SK-N-SH (cell line): ENCODE measurements around the gene PHKA2. TPM values are rescaled to one million over a fixed set of nuclear protein-coding genes. Genes with fewer than 3 reads are reported as not detected.
"Not testable (repeated sequence)": the region's sequence is repeated elsewhere in the genome, so short reads cannot be mapped to it uniquely, and the experiment has no call there.

ENCODE experiments used
- CTCF ChIA-PET: fragments of 300-600, 350-600 bp; formaldehyde crosslinking; extraction: SDS; loops from one replicate; lab custom pipeline; 2021; lab: Yijun Ruan, JAX
- POLR2A ChIA-PET: fragments of 350-600 bp; sonication (Branson Sonifier 250); formaldehyde crosslinking; extraction: SDS; loops from one replicate; lab custom pipeline; 2020; ENCODE audit warnings: antibody characterized with exemption, inconsistent platforms; lab: Yijun Ruan, JAX
- DNase-seq: peaks from one replicate; pipeline ENCODE4 v3.0.0; 2012
- H2AFZ ChIP-seq: fragments of 200-600 bp; sonication (generic); 2 replicates; pipeline ENCODE4 v1.8.1; 2016; ENCODE audit warnings: antibody characterized with exemption, mild to moderate bottlenecking, low read depth
- H3F3A ChIP-seq: fragments of 200-600 bp; sonication (generic); replicated peaks from 2 replicates; pipeline ENCODE3; 2016; ENCODE audit warnings: antibody characterized with exemption, mild to moderate bottlenecking; ENCODE audit not compliant: insufficient read depth
- H3K27ac ChIP-seq, 2 experiments: fragments of 200-500 bp in 1 of 2; fragments of 200-600 bp in 1 of 2; sonication (Bioruptor generic) in 1 of 2; sonication (generic), shearing (Covaris generic) in 1 of 2; 2 replicates each; pipeline versions ENCODE4 v1.5.1 to v1.6.1; 2014 to 2016; ENCODE audit warnings: low read depth in 2 of 2, inconsistent platforms in 1 of 2, low read length in 1 of 2, mild to moderate bottlenecking in 1 of 2, mixed read lengths in 1 of 2
- H3K27me3 ChIP-seq: fragments of 200-600 bp; sonication (generic), shearing (Covaris generic); 2 replicates; pipeline ENCODE4 v1.6.1; 2016; ENCODE audit warnings: mixed run types; ENCODE audit not compliant: insufficient read depth
- H3K36me3 ChIP-seq, 2 experiments: fragments of 200-500 bp in 1 of 2; fragments of 200-600 bp in 1 of 2; sonication (Bioruptor generic) in 1 of 2; sonication (generic) in 1 of 2; replicated peaks in 1 of 2; 2 replicates each; pipeline versions ENCODE3 to v1.5.1; 2014 to 2016; ENCODE audit warnings: low read length in 1 of 2, mild to moderate bottlenecking in 1 of 2; ENCODE audit not compliant: insufficient read depth in 2 of 2, control insufficient read depth in 1 of 2
- H3K4me1 ChIP-seq, 2 experiments: fragments of 200-500 bp in 1 of 2; fragments of 200-600 bp in 1 of 2; sonication (Bioruptor generic) in 1 of 2; sonication (generic), shearing (Covaris generic) in 1 of 2; 2 replicates each; pipeline versions ENCODE4 v1.5.1 to v1.6.1; 2014 to 2016; ENCODE audit warnings: low read depth in 1 of 2, low read length in 1 of 2, mixed run types in 1 of 2; ENCODE audit not compliant: insufficient read depth in 2 of 2, control insufficient read depth in 1 of 2
- H3K4me2 ChIP-seq: fragments of 200-600 bp; sonication (generic), shearing (Covaris generic); 2 replicates; pipeline ENCODE4 v1.6.1; 2017; ENCODE audit warnings: mixed run types
- H3K4me3 ChIP-seq, 2 experiments: fragments of 200-500 bp in 1 of 2; fragments of 200-600 bp in 1 of 2; sonication (Bioruptor generic) in 1 of 2; sonication (generic), shearing (Covaris generic) in 1 of 2; 2 replicates each; pipeline versions ENCODE4 v1.5.1 to v1.8.1; 2014 to 2016; ENCODE audit warnings: low read depth in 2 of 2, inconsistent platforms in 1 of 2, low read length in 1 of 2, mild to moderate bottlenecking in 1 of 2, mixed read lengths in 1 of 2, moderate library complexity in 1 of 2
- H3K79me2 ChIP-seq: fragments of 200-600 bp; sonication (generic); 2 replicates; pipeline ENCODE4 v1.8.1; 2017; ENCODE audit warnings: mild to moderate bottlenecking; ENCODE audit not compliant: insufficient read depth
- H3K9ac ChIP-seq: fragments of 200-600 bp; sonication (generic); 2 replicates; pipeline ENCODE4 v1.6.1; 2017; ENCODE audit warnings: mixed run types
- H3K9me2 ChIP-seq: fragments of 200-600 bp; sonication (generic); 2 replicates; pipeline ENCODE4 v1.6.1; 2017; ENCODE audit warnings: mixed run types
- H3K9me3 ChIP-seq: fragments of 200-600 bp; sonication (generic); 2 replicates; pipeline ENCODE4 v1.6.1; 2017; ENCODE audit warnings: mixed run types, mild to moderate bottlenecking, moderate library complexity
- H4K20me1 ChIP-seq: fragments of 200-600 bp; sonication (generic); 2 replicates; pipeline ENCODE4 v1.6.1; 2017; ENCODE audit warnings: mild to moderate bottlenecking, mixed run types; ENCODE audit not compliant: insufficient read depth
- CHD2 ChIP-seq: fragments of 150-350 bp; IDR thresholded peaks from 2 replicates; pipeline ENCODE4 v1.6.1; 2018; ENCODE audit warnings: low read length; ENCODE audit not compliant: partially characterized antibody
- CTCF ChIP-seq: fragments of 200-600 bp; sonication (generic); IDR thresholded peaks from 2 replicates; pipeline ENCODE4 v1.6.1; 2017; ENCODE audit warnings: antibody characterized with exemption, mild to moderate bottlenecking, moderate library complexity
- ELF1 ChIP-seq: IDR thresholded peaks from 2 replicates; pipeline ENCODE4 v1.4.0; 2012
- EZH2phosphoT487 ChIP-seq: fragments of 200-600 bp; sonication (generic); IDR thresholded peaks from 2 replicates; pipeline ENCODE4 v1.6.1; 2017; ENCODE audit warnings: low read depth, mixed run types, mild to moderate bottlenecking, antibody characterized with exemption, moderate library complexity, borderline replicate concordance
- FOXJ3 ChIP-seq: sonication (generic); formaldehyde crosslinking; IDR thresholded peaks from 2 replicates; pipeline ENCODE4 v1.5.1; 2020; ENCODE audit warnings: mild to moderate bottlenecking, missing genetic modification reagents
- MEF2A ChIP-seq: IDR thresholded peaks from 2 replicates; pipeline ENCODE4 v1.4.0; 2012; ENCODE audit warnings: low read depth, borderline replicate concordance
- MXI1 ChIP-seq: IDR thresholded peaks from 2 replicates; pipeline ENCODE4 v1.6.1; 2012; ENCODE audit warnings: mild to moderate bottlenecking, low read depth, low read length, improper control_type of control experiment
- RAD21 ChIP-seq: IDR thresholded peaks from 2 replicates; pipeline ENCODE4 v1.6.1; 2012; ENCODE audit warnings: mild to moderate bottlenecking, low read length
- RFX5 ChIP-seq: IDR thresholded peaks from 2 replicates; pipeline ENCODE4 v1.6.1; 2012; ENCODE audit warnings: mild to moderate bottlenecking, improper control_type of control experiment, low read length
- SIN3A ChIP-seq: IDR thresholded peaks from 2 replicates; pipeline ENCODE4 v1.6.1; 2012; ENCODE audit warnings: low read depth, mild to moderate bottlenecking, low read length, moderate library complexity, borderline replicate concordance
- SMC3 ChIP-seq: IDR thresholded peaks from 2 replicates; pipeline ENCODE4 v1.6.1; 2012; ENCODE audit warnings: low read depth, low read length, improper control_type of control experiment
- TEAD4 ChIP-seq: IDR thresholded peaks from 2 replicates; pipeline ENCODE4 v1.4.0; 2012; ENCODE audit warnings: mild to moderate bottlenecking, borderline replicate concordance; ENCODE audit not compliant: insufficient read depth
- WGBS: methylation state at CpG from one replicate; pipeline ENCODE4 v1.1.6; 2017; ENCODE audit warnings: low lambda C conversion rate; 5-methylcytosine and 5-hydroxymethylcytosine counted together
- polyA plus RNA-seq, 3 experiments: library from polyadenylated mRNA; depleted of rRNA; stranded (reverse); fragments of >200 nt; gene quantifications; 2 replicates each; pipeline ENCODE4 v1.2.3, GENCODE V29; 2012
- TF ChIP-seq, protein P1 (sequence below): IDR thresholded peaks from 2 replicates; pipeline ENCODE4 v1.4.0; 2012; ENCODE audit warnings: low read depth, borderline replicate concordance
- TF ChIP-seq, protein P2 (sequence below): fragments of 150-350 bp; IDR thresholded peaks from 2 replicates; pipeline ENCODE4 v1.6.1; 2016; ENCODE audit warnings: mild to moderate bottlenecking, low read depth, low read length
- TF ChIP-seq, protein P3 (sequence below): IDR thresholded peaks from 2 replicates; pipeline ENCODE4 v1.4.0; 2012; ENCODE audit warnings: low read depth, borderline replicate concordance

The PHKA2 gene
- polyA plus RNA-seq, 1 of the 3 experiments (the other 2 are of a cell fraction) = 20.5 TPM

- TF ChIP-seq CTCF = no peak
- TF ChIP-seq ELF1 = no peak
- no peak for TF ChIP-seq FOXJ3 (CRISPR knock-in tag)
- TF ChIP-seq TEAD4 = no peak
- no peak for TF ChIP-seq RFX5
- TF ChIP-seq CHD2 = no peak
- TF ChIP-seq, protein P1, sequence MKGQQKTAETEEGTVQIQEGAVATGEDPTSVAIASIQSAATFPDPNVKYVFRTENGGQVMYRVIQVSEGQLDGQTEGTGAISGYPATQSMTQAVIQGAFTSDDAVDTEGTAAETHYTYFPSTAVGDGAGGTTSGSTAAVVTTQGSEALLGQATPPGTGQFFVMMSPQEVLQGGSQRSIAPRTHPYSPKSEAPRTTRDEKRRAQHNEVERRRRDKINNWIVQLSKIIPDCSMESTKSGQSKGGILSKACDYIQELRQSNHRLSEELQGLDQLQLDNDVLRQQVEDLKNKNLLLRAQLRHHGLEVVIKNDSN = no peak
- TF ChIP-seq MEF2A = no peak
- TF ChIP-seq, protein P2, sequence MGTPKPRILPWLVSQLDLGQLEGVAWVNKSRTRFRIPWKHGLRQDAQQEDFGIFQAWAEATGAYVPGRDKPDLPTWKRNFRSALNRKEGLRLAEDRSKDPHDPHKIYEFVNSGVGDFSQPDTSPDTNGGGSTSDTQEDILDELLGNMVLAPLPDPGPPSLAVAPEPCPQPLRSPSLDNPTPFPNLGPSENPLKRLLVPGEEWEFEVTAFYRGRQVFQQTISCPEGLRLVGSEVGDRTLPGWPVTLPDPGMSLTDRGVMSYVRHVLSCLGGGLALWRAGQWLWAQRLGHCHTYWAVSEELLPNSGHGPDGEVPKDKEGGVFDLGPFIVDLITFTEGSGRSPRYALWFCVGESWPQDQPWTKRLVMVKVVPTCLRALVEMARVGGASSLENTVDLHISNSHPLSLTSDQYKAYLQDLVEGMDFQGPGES = no peak
- no peak for TF ChIP-seq SIN3A
- TF ChIP-seq, protein P3, sequence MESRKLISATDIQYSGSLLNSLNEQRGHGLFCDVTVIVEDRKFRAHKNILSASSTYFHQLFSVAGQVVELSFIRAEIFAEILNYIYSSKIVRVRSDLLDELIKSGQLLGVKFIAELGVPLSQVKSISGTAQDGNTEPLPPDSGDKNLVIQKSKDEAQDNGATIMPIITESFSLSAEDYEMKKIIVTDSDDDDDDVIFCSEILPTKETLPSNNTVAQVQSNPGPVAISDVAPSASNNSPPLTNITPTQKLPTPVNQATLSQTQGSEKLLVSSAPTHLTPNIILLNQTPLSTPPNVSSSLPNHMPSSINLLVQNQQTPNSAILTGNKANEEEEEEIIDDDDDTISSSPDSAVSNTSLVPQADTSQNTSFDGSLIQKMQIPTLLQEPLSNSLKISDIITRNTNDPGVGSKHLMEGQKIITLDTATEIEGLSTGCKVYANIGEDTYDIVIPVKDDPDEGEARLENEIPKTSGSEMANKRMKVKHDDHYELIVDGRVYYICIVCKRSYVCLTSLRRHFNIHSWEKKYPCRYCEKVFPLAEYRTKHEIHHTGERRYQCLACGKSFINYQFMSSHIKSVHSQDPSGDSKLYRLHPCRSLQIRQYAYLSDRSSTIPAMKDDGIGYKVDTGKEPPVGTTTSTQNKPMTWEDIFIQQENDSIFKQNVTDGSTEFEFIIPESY = no peak
- no peak for TF ChIP-seq MXI1
- TF ChIP-seq SMC3 = no peak
- no peak for TF ChIP-seq RAD21
- no peak for TF ChIP-seq EZH2phosphoT487
- TF ChIP-seq, all 33 proteins: peak for 0
Measured at GRCh38 chrX:18981124-18981807, 2.6 kb downstream of the PHKA2 start (continued).

- peaks cover 12% of the 10 kb centered on the region; the same call in 1 of the 2 replicates for H3K79me2 ChIP-seq
- H3F3A ChIP-seq, H2AFZ ChIP-seq, DNase-seq, H3K9ac ChIP-seq, H3K9me2 ChIP-seq, H3K27ac ChIP-seq, H3K9me3 ChIP-seq, H3K4me2 ChIP-seq, POLR2A ChIA-PET, H3K4me1 ChIP-seq, H3K36me3 ChIP-seq, H3K4me3 ChIP-seq, H4K20me1 ChIP-seq, H3K27me3 ChIP-seq: not testable (repeated sequence)
- CTCF ChIA-PET = interaction anchor here (0.7 kb wide), 1 partner anchor 91 kb away, joined by 3 read pairs; no protein-coding TSS in a partner anchor
- WGBS = 55% methylated on average over 6 of the region's 6 CpGs
Measured at GRCh38 chrX:18980262-18980661, 3.7 kb downstream of the PHKA2 start.
